Karpas-422 (cell line): Measurements from ENCODE around the gene MAP4K3. TPM values are rescaled to one million over a fixed set of nuclear protein-coding genes. Genes with fewer than 3 reads are reported as not detected.

Source experiments
- DNase-seq: peaks from one replicate; pipeline ENCODE4 v3.0.0-alpha.2; 2015
- H2AFZ ChIP-seq: fragments of 200-600 bp; sonication (generic); 2 replicates; pipeline ENCODE4 v1.6.1; 2014; ENCODE audit warnings: antibody characterized with exemption, low read length, mixed read lengths
- H3K27ac ChIP-seq: fragments of 200-600 bp; sonication (generic); 2 replicates; pipeline ENCODE4 v1.5.1; 2014; ENCODE audit warnings: mild to moderate bottlenecking, low read length, moderate library complexity
- H3K27me3 ChIP-seq: fragments of 200-600 bp; sonication (generic); 2 replicates; pipeline ENCODE4 v1.6.1; 2014; ENCODE audit warnings: low read length, mixed read lengths
- H3K36me3 ChIP-seq: fragments of 200-600 bp; sonication (generic); 2 replicates; pipeline ENCODE4 v1.6.1; 2014; ENCODE audit warnings: low read length, mixed read lengths; ENCODE audit not compliant: insufficient read depth
- H3K4me1 ChIP-seq: fragments of 200-600 bp; sonication (generic); 2 replicates; pipeline ENCODE4 v1.6.1; 2014; ENCODE audit warnings: mild to moderate bottlenecking, low read length, mixed read lengths
- H3K4me2 ChIP-seq: fragments of 200-600 bp; sonication (generic); 2 replicates; pipeline ENCODE4 v1.6.1; 2014; ENCODE audit warnings: low read length, low read depth, mild to moderate bottlenecking; ENCODE audit not compliant: poor library complexity, severe bottlenecking
- H3K4me3 ChIP-seq: fragments of 200-600 bp; sonication (generic); 2 replicates; pipeline ENCODE4 v1.5.1; 2014; ENCODE audit warnings: mild to moderate bottlenecking, antibody characterized with exemption, low read length, mixed read lengths
- H3K79me2 ChIP-seq: fragments of 200-600 bp; sonication (generic); 2 replicates; pipeline ENCODE4 v1.6.1; 2014; ENCODE audit warnings: mild to moderate bottlenecking, low read length, mixed read lengths
- H3K9ac ChIP-seq: fragments of 200-600 bp; sonication (generic); 2 replicates; pipeline ENCODE4 v1.6.0; 2014; ENCODE audit warnings: low read length
- H3K9me2 ChIP-seq: fragments of 200-600 bp; sonication (generic), shearing (Covaris generic); replicated peaks from 2 replicates; pipeline ENCODE4 v1.6.0; 2014; ENCODE audit warnings: mild to moderate bottlenecking, low read length, moderate library complexity; ENCODE audit not compliant: insufficient read depth
- H3K9me3 ChIP-seq: fragments of 300-700, 200-600 bp; sonication (generic); 2 replicates; pipeline ENCODE4 v1.6.1; 2014; ENCODE audit warnings: low read length, mixed read lengths
- H4K20me1 ChIP-seq: fragments of 200-600 bp; sonication (generic); 2 replicates; pipeline ENCODE4 v1.6.1; 2014; ENCODE audit warnings: mild to moderate bottlenecking, antibody characterized with exemption, low read length, low read depth; ENCODE audit not compliant: insufficient read depth
- total RNA-seq: library from RNA; depleted of rRNA; stranded (reverse); fragments of >200 nt; shearing (Covaris generic); gene quantifications from 2 replicates; pipeline ENCODE4 v1.2.3, GENCODE V29; 2014; ENCODE audit warnings: low replicate concordance

MAP4K3 gene
- total RNA-seq, 1 experiment from 2014 or later: 11.5 TPM

- no peak overlapping the region for H3K27ac ChIP-seq
- H2AFZ ChIP-seq: no peak overlapping the region
- H3K4me2 ChIP-seq: no peak overlapping the region
- H4K20me1 ChIP-seq: no peaks in the 10 kb centered on the region
- no peaks in the 10 kb centered on the region for H3K79me2 ChIP-seq
- H3K36me3 ChIP-seq: no peaks in the 10 kb centered on the region
- no peaks in the 10 kb centered on the region for H3K27me3 ChIP-seq
- H3K9me3 ChIP-seq: no peaks in the 10 kb centered on the region
- H3K4me1 ChIP-seq: no peaks in the 10 kb centered on the region
- H3K9me2 ChIP-seq: no peaks in the 10 kb centered on the region
- H3K9ac ChIP-seq: no peak overlapping the region
- no peak for DNase-seq
- no peak overlapping the region for H3K4me3 ChIP-seq
Measured at GRCh38 chr2:39455826-39456225, 18.7 kb upstream of the MAP4K3 start.

GRCh38 chr2:39452396-39452795 lies 15.3 kb upstream of the MAP4K3 start:
- no peaks in the 10 kb centered on the region for H3K36me3 ChIP-seq
- H3K79me2 ChIP-seq: no peaks in the 10 kb centered on the region
- H2AFZ ChIP-seq: no peak overlapping the region
- H4K20me1 ChIP-seq: no peaks in the 10 kb centered on the region
- no peak for DNase-seq
- no peaks in the 10 kb centered on the region for H3K4me1 ChIP-seq
- H3K27me3 ChIP-seq: no peaks in the 10 kb centered on the region
- no peak overlapping the region for H3K9ac ChIP-seq
- no peak overlapping the region for H3K27ac ChIP-seq
- no peaks in the 10 kb centered on the region for H3K9me3 ChIP-seq
- H3K4me3 ChIP-seq: no peak overlapping the region
- no peak overlapping the region for H3K4me2 ChIP-seq
- H3K9me2 ChIP-seq: no peaks in the 10 kb centered on the region

DNA sequence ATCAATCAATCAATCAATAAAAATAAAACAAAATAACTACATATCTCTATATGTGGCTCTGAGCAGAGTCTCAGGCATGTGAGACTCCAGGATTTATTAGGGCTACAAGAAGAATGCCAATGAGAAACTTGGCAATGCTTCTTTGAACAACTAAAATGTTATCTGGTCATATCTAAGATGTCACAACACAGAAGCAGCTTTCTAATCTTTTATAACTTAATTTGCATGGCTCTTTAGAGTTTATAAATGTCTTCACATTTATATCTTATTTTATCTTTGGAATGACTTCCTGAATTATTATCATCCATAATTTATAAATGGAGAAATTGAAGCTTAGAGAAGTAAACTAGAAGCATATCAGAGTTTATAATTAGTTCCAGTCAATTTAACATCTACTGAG lies 14.9 kb upstream of the MAP4K3 start:
- H3K36me3 ChIP-seq: no peaks in the 10 kb centered on the region
- no peak overlapping the region for H2AFZ ChIP-seq
- H3K79me2 ChIP-seq: no peaks in the 10 kb centered on the region
- H4K20me1 ChIP-seq: no peaks in the 10 kb centered on the region
- no peaks in the 10 kb centered on the region for H3K9me3 ChIP-seq
- no peak overlapping the region for H3K4me2 ChIP-seq
- H3K9me2 ChIP-seq: no peaks in the 10 kb centered on the region
- no peak overlapping the region for H3K9ac ChIP-seq
- H3K4me1 ChIP-seq: no peaks in the 10 kb centered on the region
- no peaks in the 10 kb centered on the region for H3K27me3 ChIP-seq
- DNase-seq: no peak
- no peak overlapping the region for H3K4me3 ChIP-seq
- H3K27ac ChIP-seq: no peak overlapping the region

GRCh38 chr2:39448169-39448502 lies 11.1 kb upstream of the MAP4K3 start:
- Histone ChIP-seq H3K4me1 (no peaks in the 10 kb centered on the region), H3K9me2 (no peaks in the 10 kb centered on the region), H3K27ac (no peak overlapping the region), H3K4me3 (no peak overlapping the region), H3K27me3 (no peaks in the 10 kb centered on the region), H3K9ac (no peak overlapping the region), H3K4me2 (no peak overlapping the region), H2AFZ (no peak overlapping the region), H3K9me3 (no peaks in the 10 kb centered on the region), H3K36me3 (no peaks in the 10 kb centered on the region), H3K79me2 (no peaks in the 10 kb centered on the region), H4K20me1 (no peaks in the 10 kb centered on the region)
- DNase-seq: no peak

DNA sequence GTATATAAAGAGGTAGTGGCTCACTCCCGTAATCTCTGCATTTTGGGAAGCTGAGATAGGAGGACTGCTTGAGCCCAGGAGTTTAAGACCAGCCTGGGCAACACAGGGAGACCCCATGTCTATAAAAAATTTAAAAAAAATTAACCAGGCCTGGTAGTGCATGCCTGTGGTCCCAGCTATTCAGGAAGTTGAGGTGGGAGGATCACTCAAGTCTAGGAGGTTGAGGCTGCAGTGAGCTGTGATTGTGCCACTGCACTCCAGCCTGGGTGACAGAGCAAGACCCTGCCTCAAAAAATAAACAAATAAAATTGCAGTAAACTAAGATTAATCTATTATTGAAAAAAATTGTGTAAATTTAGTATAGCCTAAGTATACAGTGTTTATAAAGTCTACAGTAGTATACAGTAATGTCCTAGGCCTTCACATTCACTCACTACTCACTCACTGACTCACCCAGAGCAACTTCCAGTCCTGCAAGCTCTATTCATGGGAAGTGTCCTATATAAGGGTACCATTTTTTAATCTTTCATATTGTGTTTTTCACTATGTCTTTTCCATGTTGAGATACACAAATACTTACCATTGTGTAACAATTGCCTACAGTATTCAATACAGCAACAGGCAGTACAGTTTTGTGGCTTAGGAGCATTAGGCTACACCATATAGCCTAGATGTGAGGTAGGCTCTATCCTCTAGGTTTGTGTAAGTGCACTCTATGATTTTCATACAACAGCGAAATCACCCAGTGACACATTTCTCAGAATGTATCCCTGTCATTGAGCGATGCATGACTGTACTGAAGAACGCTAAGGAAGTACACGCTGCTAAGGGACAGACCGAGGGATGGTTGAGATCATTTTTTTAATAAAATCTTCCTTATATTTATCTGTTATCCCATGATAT lies 10.4 kb upstream of the MAP4K3 start:
- no peak for DNase-seq
- H3K4me2 ChIP-seq: no peak overlapping the region
- H3K4me3 ChIP-seq: no peak overlapping the region
- H3K4me1 ChIP-seq: no peaks in the 10 kb centered on the region
- H3K9ac ChIP-seq: no peak overlapping the region
- no peaks in the 10 kb centered on the region for H3K79me2 ChIP-seq
- no peak overlapping the region for H2AFZ ChIP-seq
- no peak overlapping the region for H3K27ac ChIP-seq
- no peaks in the 10 kb centered on the region for H3K9me3 ChIP-seq
- H3K9me2 ChIP-seq: no peaks in the 10 kb centered on the region
- no peaks in the 10 kb centered on the region for H4K20me1 ChIP-seq
- H3K36me3 ChIP-seq: no peaks in the 10 kb centered on the region
- no peaks in the 10 kb centered on the region for H3K27me3 ChIP-seq

GRCh38 chr2:39445934-39446333 lies 8.8 kb upstream of the MAP4K3 start:
- no peaks in the 10 kb centered on the region for H3K4me1 ChIP-seq
- no peaks in the 10 kb centered on the region for H3K36me3 ChIP-seq
- no peak overlapping the region for H3K9ac ChIP-seq
- H3K79me2 ChIP-seq: no peaks in the 10 kb centered on the region
- no peaks in the 10 kb centered on the region for H3K9me2 ChIP-seq
- H3K4me3 ChIP-seq: no peak overlapping the region
- H3K27me3 ChIP-seq: no peaks in the 10 kb centered on the region
- DNase-seq: no peak
- no peak overlapping the region for H3K4me2 ChIP-seq
- no peak overlapping the region for H3K27ac ChIP-seq
- H4K20me1 ChIP-seq: no peaks in the 10 kb centered on the region
- H2AFZ ChIP-seq: no peak overlapping the region
- H3K9me3 ChIP-seq: peaks cover 2% of the 10 kb centered on the region; the same call in 1 of the 2 replicates

DNA sequence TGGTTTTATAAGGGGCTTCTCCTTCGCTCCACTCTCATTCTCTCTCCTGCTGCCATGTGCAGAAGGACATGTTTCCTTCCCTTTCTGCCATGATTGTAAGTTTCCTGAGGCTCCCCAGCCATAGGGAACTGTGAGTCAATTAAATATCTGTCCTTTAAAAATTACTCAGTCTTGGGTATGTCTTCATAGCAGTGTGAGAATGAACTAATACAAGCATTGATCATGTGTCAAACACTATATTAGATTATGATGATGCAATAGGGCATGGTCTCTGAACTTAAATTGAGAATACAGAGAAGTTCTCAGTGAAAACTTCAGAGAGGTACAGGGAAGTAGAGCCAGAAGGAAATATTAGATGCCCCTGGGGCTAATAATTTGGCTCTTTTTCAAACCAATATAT lies 5.9 kb upstream of the MAP4K3 start:
- no peaks in the 10 kb centered on the region for H3K79me2 ChIP-seq
- H2AFZ ChIP-seq: no peak overlapping the region
- no peaks in the 10 kb centered on the region for H3K27me3 ChIP-seq
- no peak for DNase-seq
- no peaks in the 10 kb centered on the region for H4K20me1 ChIP-seq
- no peaks in the 10 kb centered on the region for H3K36me3 ChIP-seq
- H3K9ac ChIP-seq: no peak overlapping the region
- peaks cover 3% of the 10 kb centered on the region for H3K4me1 ChIP-seq
- peaks cover 2% of the 10 kb centered on the region; the same call in 1 of the 2 replicates for H3K9me3 ChIP-seq
- no peak overlapping the region for H3K27ac ChIP-seq
- no peak overlapping the region for H3K4me2 ChIP-seq
- no peak overlapping the region for H3K4me3 ChIP-seq
- no peaks in the 10 kb centered on the region for H3K9me2 ChIP-seq

- Histone ChIP-seq H4K20me1 (peaks cover 15% of the 10 kb centered on the region; the same call in 1 of the 2 replicates), H3K4me2 (peak overlapping the region; percentile 98), H3K27me3 (no peaks in the 10 kb centered on the region), H3K36me3 (no peaks in the 10 kb centered on the region), H2AFZ (peak overlapping the region; percentile 60), H3K79me2 (no peaks in the 10 kb centered on the region), H3K9ac (peak overlapping the region; percentile 77), H3K9me2 (no peaks in the 10 kb centered on the region), H3K4me3 (peak overlapping the region; percentile 90), H3K27ac (no peak overlapping the region), H3K4me1 (peaks cover 22% of the 10 kb centered on the region), H3K9me3 (peaks cover 2% of the 10 kb centered on the region; the same call in 1 of the 2 replicates)
- no peak for DNase-seq
Measured at GRCh38 chr2:39437522-39438296, 624 bp upstream of the MAP4K3 start.
